HG02763 (cell line): ENCODE results near the gene STAB1.
"Not testable (repeated sequence)": the region's sequence is repeated elsewhere in the genome, so short reads cannot be mapped to it uniquely, and the experiment has no call there.

ENCODE experiments used
- ATAC-seq: cut with Tn5 transposase; IDR thresholded peaks from one replicate; pipeline ENCODE4 v1.9.1; 2021; ENCODE audit warnings: mild to moderate bottlenecking, moderate library complexity; ENCODE audit not compliant: unreplicated experiment

Gene STAB1

GRCh38 chr3:52521881-52522650 is 26.9 kb downstream of the STAB1 start:
- ATAC-seq, result no peak

DNA sequence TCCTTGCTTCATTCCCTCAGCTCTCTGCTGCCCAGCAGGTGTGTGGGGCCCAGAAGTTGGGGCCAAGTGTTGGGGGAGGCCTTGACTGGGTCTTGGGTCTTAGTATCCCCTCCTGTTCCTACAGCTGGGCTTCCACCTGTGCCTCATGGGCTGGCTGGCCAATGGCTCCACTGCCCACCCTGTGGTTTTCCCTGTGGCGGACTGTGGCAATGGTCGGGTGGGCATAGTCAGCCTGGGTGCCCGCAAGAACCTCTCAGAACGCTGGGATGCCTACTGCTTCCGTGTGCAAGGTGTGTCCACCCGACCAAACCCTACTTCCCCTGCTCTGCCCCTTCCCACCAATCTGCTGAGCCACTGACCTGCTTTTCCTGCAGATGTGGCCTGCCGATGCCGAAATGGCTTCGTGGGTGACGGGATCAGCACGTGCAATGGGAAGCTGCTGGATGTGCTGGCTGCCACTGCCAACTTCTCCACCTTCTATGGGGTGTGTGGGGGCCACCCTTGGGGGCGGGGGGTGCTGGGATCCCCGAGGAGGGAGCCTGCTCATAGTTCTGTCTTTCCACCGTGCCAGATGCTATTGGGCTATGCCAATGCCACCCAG is 27.6 kb downstream of the STAB1 start:
- no peak for ATAC-seq

GRCh38 chr3:52523386-52524257 is 28.5 kb downstream of the STAB1 start:
- ATAC-seq, result no peak

- ATAC-seq, result no peak
Measured at GRCh38 chr3:52524258-52524751, 29.2 kb downstream of the STAB1 start.

DNA sequence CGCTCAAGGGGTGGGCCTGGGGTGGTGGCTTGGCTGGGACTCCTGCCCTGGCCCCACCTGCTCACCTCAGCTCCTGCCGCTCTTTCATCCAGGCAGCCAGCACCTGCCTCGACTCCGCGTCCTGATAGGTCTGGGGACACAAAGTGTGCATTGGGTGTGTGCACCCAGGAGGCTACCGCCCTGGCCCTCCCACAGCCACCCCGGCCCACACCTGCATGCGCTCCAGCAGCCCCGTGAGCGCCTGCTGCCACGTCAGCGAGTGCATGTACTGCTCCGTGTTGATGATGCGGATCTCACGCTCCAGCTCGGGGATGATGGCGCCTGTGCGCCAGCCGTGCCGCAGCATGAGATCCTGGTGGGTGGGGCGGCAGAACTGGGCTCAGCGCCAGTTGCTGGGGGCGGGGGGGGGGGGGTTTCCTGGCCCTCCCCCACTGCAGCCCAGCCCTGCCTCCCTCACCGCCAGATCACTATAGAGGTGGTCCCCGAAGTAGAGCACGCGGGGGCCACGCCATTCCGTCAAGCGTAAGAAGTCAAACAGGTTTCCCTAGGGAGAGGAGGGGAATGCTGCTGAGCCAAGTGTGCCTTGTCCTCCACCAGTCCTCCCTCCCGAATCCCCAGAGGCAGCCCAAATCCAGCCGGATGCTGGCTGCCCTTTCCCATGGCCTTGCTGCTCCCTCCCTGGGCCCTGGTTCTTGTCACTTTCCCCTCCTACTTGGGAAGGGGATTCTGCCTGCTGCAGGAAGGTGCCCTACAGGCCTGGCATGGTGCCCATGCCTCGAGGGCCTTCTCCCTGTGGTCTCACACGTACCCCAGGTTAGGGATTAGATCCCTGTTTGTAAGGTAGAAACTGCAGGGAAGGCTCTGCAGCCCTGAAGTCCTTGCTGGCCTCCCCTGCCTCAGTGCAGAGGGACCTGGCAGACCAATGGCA is 29.9 kb downstream of the STAB1 start:
- ATAC-seq, result no peak

DNA sequence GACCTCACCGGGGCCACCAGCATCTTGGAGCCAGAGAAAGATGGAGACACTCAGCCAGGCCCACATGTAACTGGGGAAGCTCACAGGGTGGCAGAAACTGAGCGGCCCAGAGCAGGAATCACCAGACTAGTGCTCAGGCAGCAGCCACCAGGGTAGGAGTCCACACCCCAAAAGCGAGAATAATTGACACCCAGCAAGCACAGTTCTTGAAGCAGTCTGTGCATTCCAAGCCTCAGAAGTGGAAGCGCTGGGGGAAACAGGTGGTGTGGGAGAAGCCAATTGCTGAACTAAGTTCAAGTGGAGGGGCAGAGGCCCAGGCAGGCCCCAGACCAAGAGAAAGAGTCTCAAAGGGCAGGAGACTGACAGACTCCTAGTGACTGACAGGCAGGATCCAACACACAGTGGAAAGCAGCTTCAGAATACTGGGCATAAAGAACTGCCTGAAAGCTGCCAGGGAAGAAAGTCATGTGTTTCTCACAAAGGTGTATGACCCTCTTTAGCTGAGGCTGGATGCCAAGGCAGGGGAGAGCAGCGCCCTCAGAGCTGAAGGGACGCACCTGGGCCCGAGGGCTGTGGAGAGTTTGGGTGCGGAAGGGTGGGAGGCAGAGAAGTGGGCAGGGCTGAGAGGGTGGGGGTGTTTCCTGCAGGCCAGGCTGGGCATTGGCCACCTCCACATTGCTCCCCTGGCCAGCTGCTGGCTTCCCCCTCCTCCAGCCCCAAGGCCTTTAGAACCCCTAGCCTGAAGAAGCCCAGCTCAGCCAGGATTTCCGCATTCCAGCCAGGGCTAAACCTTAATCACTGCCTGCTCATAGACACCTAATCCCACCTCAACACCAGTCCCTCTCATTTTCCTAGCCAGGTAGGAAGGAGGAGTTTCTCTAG is 30.8 kb downstream of the STAB1 start:
- ATAC-seq, result no peak

DNA sequence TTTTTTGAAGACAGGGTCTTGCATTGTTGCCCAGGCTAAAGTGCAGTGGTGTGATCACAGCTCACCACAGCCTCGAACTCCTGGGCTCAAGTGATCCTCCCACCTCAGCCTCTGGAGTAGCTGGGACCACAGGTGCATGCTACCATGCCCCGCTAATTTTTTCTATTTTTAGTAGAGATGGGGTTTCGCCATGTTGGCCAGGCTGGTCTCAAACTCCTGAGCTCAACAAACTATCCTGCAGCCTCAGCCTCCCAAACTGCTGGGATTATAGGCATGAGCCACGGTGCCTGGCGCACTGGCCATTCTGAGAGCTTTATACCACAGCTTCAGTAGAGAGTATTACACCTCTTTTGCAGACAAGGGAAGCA is 31.5 kb downstream of the STAB1 start:
- not testable (repeated sequence) for ATAC-seq

- no peak for ATAC-seq
Measured at GRCh38 chr3:52527039-52527731, 32.0 kb downstream of the STAB1 start.

DNA sequence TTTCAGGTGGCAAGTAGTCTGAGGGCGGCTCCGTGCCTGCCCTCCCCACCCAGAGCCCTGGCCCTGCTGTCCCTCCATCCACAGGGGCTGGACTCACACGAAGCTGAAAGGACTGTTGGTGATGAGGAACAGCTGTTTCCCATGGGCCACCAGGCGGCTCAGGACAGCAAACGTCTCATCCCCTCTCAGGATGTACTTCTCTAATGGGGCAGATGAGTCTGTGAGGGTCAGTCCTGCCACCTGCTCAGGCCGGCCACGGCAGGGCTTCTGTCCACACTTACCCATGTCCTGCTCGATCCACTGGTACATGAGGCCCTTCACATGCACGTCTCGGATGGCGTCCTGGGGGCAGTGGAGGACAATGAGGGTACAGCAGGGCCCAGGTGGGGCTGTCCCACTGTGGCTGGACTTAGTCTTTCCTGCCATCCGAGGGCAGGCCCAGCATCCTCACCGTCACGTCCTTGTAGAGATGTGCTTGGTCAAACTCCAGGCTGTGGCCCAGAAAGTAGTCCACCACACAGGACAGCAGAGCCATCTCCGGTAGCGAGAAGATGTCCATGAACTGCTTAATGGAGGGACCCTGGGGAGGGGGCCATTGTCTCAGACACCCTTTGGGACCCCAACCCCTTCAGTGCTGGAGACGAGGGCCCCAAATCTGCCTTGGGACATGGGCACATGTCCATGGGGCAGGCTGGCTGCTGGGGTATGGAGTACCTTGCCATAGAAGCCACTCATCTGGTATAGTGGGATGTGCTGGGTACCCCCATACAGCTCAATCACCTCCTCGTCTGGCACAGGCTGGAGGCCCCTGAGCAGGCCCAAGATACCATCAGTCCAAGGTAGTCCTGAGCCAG is 32.8 kb downstream of the STAB1 start:
- no peak for ATAC-seq

DNA sequence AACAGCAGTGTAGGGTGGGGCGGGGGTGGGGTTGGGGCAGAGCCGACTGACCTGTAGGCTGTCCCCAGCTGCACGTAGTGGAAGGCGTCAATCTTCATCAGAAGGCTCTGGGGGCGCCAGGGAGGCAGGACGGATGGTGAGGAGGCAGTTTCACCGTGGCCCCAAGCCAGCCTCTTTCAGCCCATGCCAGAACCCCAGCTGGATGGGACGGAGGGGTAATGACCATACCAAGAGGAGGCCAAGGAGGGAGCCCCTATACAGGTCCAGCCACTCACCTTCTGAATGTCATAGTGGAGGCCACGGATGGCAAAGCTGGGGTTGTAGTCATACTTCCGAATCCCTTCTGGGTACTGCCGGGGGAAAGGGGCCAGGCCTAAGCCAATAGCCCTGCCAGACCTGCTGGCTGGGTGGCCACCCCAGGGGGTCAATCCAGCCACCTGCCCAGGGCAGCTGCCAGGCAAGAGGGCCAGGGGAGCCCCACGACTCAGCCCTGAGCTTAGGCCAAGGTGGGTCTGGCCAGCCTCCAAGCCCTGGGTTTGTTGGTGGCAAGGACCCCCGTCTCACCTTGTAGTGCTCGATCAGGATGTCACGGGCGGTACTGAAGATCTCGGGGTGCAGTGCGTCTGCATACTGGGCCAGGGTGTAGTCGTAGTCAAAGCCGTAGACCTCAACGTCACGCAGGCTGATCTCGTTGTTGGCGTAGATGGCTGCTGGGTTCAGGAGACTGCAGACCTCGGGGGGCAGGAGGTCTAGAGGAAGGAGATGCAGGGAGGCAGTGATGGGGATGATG is 33.6 kb downstream of the STAB1 start:
- ATAC-seq, result no peak

- no peak for ATAC-seq
Measured at GRCh38 chr3:52529376-52530333, 34.5 kb downstream of the STAB1 start.

- no peak for ATAC-seq
Measured at GRCh38 chr3:52530918-52531826, 36.0 kb downstream of the STAB1 start.

DNA sequence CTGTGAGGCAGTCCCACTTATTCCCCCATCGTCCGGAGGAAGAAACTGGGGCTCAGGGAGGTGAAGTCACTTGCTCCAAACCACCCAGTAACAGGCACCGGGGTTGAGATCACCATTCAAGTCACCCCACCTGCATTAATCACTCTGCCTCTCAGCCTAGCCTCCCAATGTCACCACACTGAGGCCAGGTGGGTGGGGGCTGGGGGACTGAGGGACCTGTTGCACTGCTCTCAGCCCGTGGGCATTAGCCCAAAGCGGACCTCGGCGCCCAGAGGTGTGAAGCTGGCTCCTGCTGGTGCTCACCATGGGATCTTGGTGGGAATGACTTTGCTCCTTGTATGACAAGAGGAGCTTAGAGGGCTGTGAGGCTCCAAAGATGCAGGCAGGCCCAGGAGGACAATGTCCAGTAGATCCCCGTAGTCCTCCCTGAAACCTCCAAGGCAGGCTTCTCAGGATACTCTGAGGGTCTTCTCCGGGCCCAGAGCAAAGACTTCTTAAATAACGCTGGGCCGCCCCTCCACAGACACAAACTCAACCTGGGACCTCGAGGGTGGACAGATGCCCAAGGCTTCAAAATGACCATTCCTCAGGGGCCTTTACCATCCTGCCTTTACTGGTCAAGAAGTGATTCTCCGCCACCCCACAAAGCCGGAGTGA is 36.9 kb downstream of the STAB1 start:
- ATAC-seq, result no peak

DNA sequence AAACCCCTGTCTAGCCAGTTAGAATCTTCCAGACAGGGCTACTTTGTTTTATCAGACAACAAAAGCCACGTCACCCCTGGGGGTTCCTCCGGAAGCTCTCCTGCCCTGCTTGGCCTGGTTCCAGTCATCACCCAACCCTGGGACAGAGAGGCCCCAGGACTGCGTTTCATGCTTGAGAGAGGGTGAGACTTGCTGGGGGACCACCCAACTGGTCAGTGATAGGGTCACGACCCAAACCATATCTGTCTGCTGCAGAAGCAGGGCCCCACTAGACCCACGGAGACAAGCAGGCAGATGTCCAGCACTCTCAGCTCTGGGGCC is 37.3 kb downstream of the STAB1 start:
- no peak for ATAC-seq
